Osteoblast (primary cell): ENCODE measurements around the gene FOSB. TPM values are rescaled to one million over a fixed set of nuclear protein-coding genes. Genes with fewer than 3 reads are reported as not detected.

Source experiments
- DNase-seq: peaks from one replicate; pipeline ENCODE4 v3.0.0; 2011; ENCODE audit warnings: low spot score, mixed read lengths; ENCODE audit not compliant: insufficient read length; ENCODE audit errors: missing footprints
- H2AFZ ChIP-seq: 2 replicates; pipeline ENCODE4 v1.6.0; 2011; ENCODE audit warnings: mild to moderate bottlenecking, low read length
- H3K27ac ChIP-seq: 2 replicates; pipeline ENCODE4 v1.5.1; 2011; ENCODE audit warnings: mild to moderate bottlenecking, low read depth, low read length, moderate library complexity
- H3K27me3 ChIP-seq: 2 replicates; pipeline ENCODE4 v1.6.0; 2012; ENCODE audit warnings: mild to moderate bottlenecking, control low read depth, inconsistent platforms, low read length, moderate library complexity; ENCODE audit not compliant: insufficient read depth
- H3K36me3 ChIP-seq: 2 replicates; pipeline ENCODE4 v1.5.1; 2011; ENCODE audit warnings: mild to moderate bottlenecking, low read length, control low read depth, moderate library complexity; ENCODE audit not compliant: insufficient read depth
- H3K4me1 ChIP-seq: 2 replicates; pipeline ENCODE4 v1.5.1; 2011; ENCODE audit warnings: mild to moderate bottlenecking, low read length, control low read depth, moderate library complexity; ENCODE audit not compliant: insufficient read depth
- H3K4me2 ChIP-seq: 2 replicates; pipeline ENCODE4 v1.6.0; 2011; ENCODE audit warnings: mild to moderate bottlenecking, low read length; ENCODE audit not compliant: insufficient read depth
- H3K4me3 ChIP-seq: fragments of 200-600 bp; sonication (generic); 3 replicates; pipeline ENCODE4 v1.5.1; 2012; ENCODE audit warnings: mild to moderate bottlenecking, low read length, inconsistent platforms; ENCODE audit not compliant: insufficient read depth
- H3K79me2 ChIP-seq: 2 replicates; pipeline ENCODE4 v1.6.0; 2012; ENCODE audit warnings: mild to moderate bottlenecking, low read length, control low read depth, inconsistent platforms; ENCODE audit not compliant: insufficient read depth
- H3K9me3 ChIP-seq: 2 replicates; pipeline ENCODE4 v1.5.1; 2011; ENCODE audit warnings: low read depth, low read length, control low read depth
- H4K20me1 ChIP-seq: 2 replicates; pipeline ENCODE4 v1.6.0; 2012; ENCODE audit warnings: mild to moderate bottlenecking, low read length, control low read depth; ENCODE audit not compliant: insufficient read depth
- total RNA-seq: library from RNA; depleted of rRNA; stranded (reverse); fragments of >200 nt; gene quantifications from 2 replicates; pipeline ENCODE4 v1.2.3, GENCODE V29; 2012
- TF ChIP-seq, protein P1 (sequence below): IDR thresholded peaks from 2 replicates; pipeline ENCODE4 v1.5.1; 2011; ENCODE audit warnings: mild to moderate bottlenecking, low read depth, low read length, moderate library complexity; ENCODE audit errors: extremely low read depth

FOSB gene
- total RNA-seq, 1 donor = 3.3 TPM

DNA sequence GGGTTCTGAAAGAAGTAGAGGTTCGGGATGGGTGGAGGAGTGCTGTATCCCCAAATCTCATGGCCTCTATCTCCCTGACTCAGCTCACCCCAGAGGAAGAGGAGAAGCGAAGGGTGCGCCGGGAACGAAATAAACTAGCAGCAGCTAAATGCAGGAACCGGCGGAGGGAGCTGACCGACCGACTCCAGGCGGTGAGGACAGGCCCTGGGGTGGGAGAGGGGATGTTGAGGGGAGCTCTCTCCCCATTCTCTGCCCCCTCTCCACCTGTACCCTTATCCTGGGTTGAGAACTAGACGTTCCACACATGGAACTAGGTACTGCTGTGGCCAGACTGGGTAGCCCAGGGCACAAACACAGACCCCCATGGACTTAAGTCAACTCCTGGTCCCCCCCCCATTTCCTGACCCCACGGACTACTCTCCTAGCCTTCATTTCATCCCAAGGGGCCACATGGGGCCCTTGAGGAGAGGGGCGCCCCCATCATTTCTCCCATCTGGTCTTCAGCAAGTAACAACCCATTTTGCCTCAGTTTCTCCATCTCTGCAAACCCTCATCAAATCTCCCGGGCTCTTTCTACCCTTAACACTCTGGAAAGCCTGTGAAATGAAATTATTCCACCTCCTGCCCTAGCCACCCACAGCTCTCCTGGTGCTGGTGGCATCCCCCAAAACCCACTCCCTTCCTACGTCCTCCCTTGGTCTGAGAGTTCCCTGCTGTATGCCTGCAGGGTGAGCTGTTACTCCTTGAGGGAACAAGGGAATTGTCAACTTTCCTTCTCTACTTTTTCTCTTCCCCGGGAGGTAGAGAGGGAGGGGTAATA, 3.5 kb downstream of the FOSB start:
- H3K27me3 ChIP-seq = no peaks in the 10 kb centered on the region
- TF ChIP-seq, protein P1, sequence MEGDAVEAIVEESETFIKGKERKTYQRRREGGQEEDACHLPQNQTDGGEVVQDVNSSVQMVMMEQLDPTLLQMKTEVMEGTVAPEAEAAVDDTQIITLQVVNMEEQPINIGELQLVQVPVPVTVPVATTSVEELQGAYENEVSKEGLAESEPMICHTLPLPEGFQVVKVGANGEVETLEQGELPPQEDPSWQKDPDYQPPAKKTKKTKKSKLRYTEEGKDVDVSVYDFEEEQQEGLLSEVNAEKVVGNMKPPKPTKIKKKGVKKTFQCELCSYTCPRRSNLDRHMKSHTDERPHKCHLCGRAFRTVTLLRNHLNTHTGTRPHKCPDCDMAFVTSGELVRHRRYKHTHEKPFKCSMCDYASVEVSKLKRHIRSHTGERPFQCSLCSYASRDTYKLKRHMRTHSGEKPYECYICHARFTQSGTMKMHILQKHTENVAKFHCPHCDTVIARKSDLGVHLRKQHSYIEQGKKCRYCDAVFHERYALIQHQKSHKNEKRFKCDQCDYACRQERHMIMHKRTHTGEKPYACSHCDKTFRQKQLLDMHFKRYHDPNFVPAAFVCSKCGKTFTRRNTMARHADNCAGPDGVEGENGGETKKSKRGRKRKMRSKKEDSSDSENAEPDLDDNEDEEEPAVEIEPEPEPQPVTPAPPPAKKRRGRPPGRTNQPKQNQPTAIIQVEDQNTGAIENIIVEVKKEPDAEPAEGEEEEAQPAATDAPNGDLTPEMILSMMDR = no peak
- H4K20me1 ChIP-seq = peaks cover 5% of the 10 kb centered on the region
- H3K79me2 ChIP-seq = peaks cover 50% of the 10 kb centered on the region
- peak overlapping the region; percentile 100 for H3K4me2 ChIP-seq
- peak overlapping the region; percentile 95 for H3K4me3 ChIP-seq
- DNase-seq = peak; percentile 62
- no peak overlapping the region for H2AFZ ChIP-seq
- H3K36me3 ChIP-seq = peaks cover 8% of the 10 kb centered on the region
- H3K27ac ChIP-seq = peak overlapping the region; percentile 97
- peaks cover 21% of the 10 kb centered on the region for H3K4me1 ChIP-seq
- no peaks in the 10 kb centered on the region for H3K9me3 ChIP-seq

DNA sequence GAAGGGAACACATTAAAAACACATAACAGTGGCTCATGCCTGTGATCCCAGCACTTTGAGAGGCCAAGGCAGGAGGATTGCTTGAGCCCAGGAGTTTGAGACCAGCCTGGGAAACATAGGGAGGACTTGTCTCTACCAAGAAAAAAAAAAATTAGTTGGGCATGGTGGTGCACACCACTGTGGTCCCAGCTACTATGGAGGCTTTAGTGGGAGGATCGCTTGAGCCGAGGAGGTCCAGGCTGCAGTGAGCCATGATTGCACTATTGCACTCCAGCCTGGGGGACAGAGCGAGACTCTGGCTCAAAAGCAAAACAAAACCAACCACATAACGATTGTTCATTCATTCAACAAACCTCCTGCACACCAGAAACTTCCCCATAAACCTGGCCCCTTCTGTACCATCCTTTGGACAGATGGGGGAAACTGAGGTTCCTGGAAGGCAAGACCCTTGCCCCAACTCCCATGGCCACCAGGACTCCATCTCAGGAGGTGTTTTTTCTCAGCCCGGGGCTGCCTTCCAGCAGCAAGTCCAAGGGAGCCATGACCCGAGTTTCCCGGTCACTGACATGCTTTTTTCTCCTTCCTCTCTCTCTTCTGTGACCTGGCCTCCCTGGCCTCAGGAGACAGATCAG, 4.3 kb downstream of the FOSB start:
- H3K79me2 ChIP-seq = peaks cover 51% of the 10 kb centered on the region
- DNase-seq = peak; percentile 43
- H3K27me3 ChIP-seq = no peaks in the 10 kb centered on the region
- peaks cover 8% of the 10 kb centered on the region for H3K36me3 ChIP-seq
- peak overlapping the region; percentile 100 for H3K4me2 ChIP-seq
- H3K27ac ChIP-seq = no peak overlapping the region
- no peak overlapping the region for H2AFZ ChIP-seq
- TF ChIP-seq, protein P1 = no peak
- peak overlapping the region; percentile 40 for H3K4me3 ChIP-seq
- no peaks in the 10 kb centered on the region for H3K9me3 ChIP-seq
- H4K20me1 ChIP-seq = peaks cover 5% of the 10 kb centered on the region
- H3K4me1 ChIP-seq = peaks cover 18% of the 10 kb centered on the region

DNA sequence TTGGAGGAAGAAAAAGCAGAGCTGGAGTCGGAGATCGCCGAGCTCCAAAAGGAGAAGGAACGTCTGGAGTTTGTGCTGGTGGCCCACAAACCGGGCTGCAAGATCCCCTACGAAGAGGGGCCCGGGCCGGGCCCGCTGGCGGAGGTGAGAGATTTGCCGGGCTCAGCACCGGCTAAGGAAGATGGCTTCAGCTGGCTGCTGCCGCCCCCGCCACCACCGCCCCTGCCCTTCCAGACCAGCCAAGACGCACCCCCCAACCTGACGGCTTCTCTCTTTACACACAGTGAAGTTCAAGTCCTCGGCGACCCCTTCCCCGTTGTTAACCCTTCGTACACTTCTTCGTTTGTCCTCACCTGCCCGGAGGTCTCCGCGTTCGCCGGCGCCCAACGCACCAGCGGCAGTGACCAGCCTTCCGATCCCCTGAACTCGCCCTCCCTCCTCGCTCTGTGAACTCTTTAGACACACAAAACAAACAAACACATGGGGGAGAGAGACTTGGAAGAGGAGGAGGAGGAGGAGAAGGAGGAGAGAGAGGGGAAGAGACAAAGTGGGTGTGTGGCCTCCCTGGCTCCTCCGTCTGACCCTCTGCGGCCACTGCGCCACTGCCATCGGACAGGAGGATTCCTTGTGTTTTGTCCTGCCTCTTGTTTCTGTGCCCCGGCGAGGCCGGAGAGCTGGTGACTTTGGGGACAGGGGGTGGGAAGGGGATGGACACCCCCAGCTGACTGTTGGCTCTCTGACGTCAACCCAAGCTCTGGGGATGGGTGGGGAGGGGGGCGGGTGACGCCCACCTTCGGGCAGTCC, 5.0 kb downstream of the FOSB start:
- Histone ChIP-seq H3K4me1 (peaks cover 18% of the 10 kb centered on the region), H3K9me3 (no peaks in the 10 kb centered on the region), H3K4me3 (peak overlapping the region; percentile 40), H3K79me2 (peaks cover 52% of the 10 kb centered on the region), H3K36me3 (peaks cover 8% of the 10 kb centered on the region), H3K4me2 (peak overlapping the region; percentile 100), H3K27ac (no peak overlapping the region), H3K27me3 (no peaks in the 10 kb centered on the region), H2AFZ (no peak overlapping the region), H4K20me1 (peaks cover 5% of the 10 kb centered on the region)
- DNase-seq = no peak
- TF ChIP-seq, protein P1 = no peak
